Measurements from ENCODE around the gene RSAD2. TPM values are rescaled to one million over a fixed set of nuclear protein-coding genes. Genes with fewer than 3 reads are reported as not detected.
A peak's percentile ranks its signal among the peaks of the same experiment; 100 is the strongest.

Gene RSAD2
- total and polyA plus RNA-seq, 2 donors from 2014 or later, result 4.3 to 4.5 TPM

DNA sequence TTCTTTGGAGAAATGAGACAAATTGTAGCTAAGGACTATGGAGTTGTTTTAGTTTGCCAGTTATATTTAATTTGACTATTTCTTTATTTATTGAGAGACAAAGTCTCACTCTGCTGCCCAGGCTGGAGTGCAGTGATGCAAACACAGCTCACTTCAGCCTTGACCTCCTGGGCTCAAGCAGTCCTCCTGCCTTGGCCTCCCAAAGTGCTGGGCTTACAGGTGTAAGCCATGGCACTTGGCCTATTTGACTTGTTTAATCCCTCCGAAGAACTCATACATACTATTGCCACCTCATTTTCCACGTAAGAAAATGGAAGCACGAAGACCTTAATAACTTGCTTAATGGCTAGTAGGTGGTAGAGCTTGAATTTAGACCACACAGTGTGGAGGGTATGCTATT is 38.6 kb downstream of the RSAD2 start:
- H3K27ac ChIP-seq (ENCODE audit: low read depth in 2 of 2, low read length in 2 of 2), result no peak overlapping the region
- no peaks in the 10 kb centered on the region for H3K9me3 ChIP-seq (ENCODE audit: control insufficient read depth in 2 of 3, insufficient read depth in 1 of 3, low read length in 3 of 3)
- no peak for TF ChIP-seq CTCF (IDR thresholded peaks at IDR 0.05; ENCODE audit: borderline replicate concordance, extremely low read depth, insufficient read depth)
- H3K27me3 ChIP-seq (ENCODE audit: control insufficient read depth, insufficient read depth, low read length), result no peaks in the 10 kb centered on the region
- no peak overlapping the region for H3K4me3 ChIP-seq (ENCODE audit: low read length in 3 of 3)
- FAIRE-seq, result no peak
- no peaks in the 10 kb centered on the region for H3K36me3 ChIP-seq (ENCODE audit: control insufficient read depth in 2 of 3, insufficient read depth in 3 of 3, low read length in 3 of 3)
- no peak overlapping the region for H3K9ac ChIP-seq (ENCODE audit: low read length in 3 of 3)
- H3K4me1 ChIP-seq (ENCODE audit: control insufficient read depth in 2 of 3, insufficient read depth in 2 of 3, low read depth in 1 of 3, low read length in 3 of 3), result peaks cover 2 to 8% (median 6%) of the 10 kb centered on the region in 3 donors
- intact Hi-C loops (cut with DNase I), result no loop called here
- DNase-seq, result no peak

GRCh38 chr2:6916736-6917070 is 39.1 kb downstream of the RSAD2 start:
- H3K36me3 ChIP-seq (ENCODE audit: control insufficient read depth in 2 of 3, insufficient read depth in 3 of 3, low read length in 3 of 3), result no peaks in the 10 kb centered on the region
- FAIRE-seq (no peak), DNase-seq (no peak)
- H3K27me3 ChIP-seq (ENCODE audit: control insufficient read depth, insufficient read depth, low read length), result no peaks in the 10 kb centered on the region
- intact Hi-C loops (cut with DNase I), result no loop called here
- no peaks in the 10 kb centered on the region for H3K9me3 ChIP-seq (ENCODE audit: control insufficient read depth in 2 of 3, insufficient read depth in 1 of 3, low read length in 3 of 3)
- H3K9ac ChIP-seq (ENCODE audit: low read length in 3 of 3), result peak overlapping the region in 1 of 3 donors; percentile 69
- H3K4me3 ChIP-seq (ENCODE audit: low read length in 3 of 3), result peak overlapping the region in 2 of 3 donors; percentile 41 to 44
- no peak for TF ChIP-seq CTCF (IDR thresholded peaks at IDR 0.05; ENCODE audit: borderline replicate concordance, extremely low read depth, insufficient read depth)
- no peak overlapping the region for H3K27ac ChIP-seq (ENCODE audit: low read depth in 2 of 2, low read length in 2 of 2)
- peaks cover 7 to 12% (median 10%) of the 10 kb centered on the region in 3 donors for H3K4me1 ChIP-seq (ENCODE audit: control insufficient read depth in 2 of 3, insufficient read depth in 2 of 3, low read depth in 1 of 3, low read length in 3 of 3)

DNA sequence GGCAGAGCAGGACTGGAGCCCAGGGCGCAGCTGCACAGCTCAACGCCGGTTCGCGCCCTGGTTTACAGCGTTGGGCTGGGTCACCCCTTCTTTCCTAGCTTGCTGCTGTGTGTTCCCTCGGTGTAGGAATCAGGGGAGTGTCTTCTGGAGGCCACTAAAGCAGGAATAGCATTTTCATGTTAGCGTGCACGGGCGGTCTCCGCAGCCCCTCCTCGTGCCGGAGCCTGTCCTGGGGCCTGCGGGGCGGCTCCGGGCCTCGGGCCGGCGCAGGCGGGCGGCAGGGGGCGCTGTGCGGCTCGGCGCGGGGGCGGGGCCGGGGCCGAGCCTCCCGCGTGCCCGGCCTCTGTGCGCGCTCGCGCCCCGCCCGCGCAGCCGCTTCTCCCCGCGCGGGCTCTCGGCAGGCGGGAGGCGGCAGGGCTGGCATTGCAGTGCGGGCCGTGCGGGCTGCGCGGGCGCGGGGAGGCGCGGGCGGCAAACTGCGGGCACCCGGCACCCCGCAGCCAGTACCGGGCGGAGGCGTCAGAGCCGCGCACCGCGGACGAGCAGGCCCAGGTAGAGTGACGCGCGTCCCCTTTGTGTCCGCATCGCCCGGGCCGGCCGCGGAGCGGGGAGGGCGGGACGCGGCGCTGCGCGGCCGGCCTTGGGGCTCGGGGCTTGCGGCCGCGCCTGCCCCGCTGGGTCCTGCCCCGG is 39.6 kb downstream of the RSAD2 start, which contains the start of gene RNF144A:
RNF144A (plus strand) TSS at position 342 of the 690 bp plus-strand sequence. CDS start 79,515 bp downstream, outside the sequence.
- no peaks in the 10 kb centered on the region for H3K9me3 ChIP-seq (ENCODE audit: control insufficient read depth in 2 of 3, insufficient read depth in 1 of 3, low read length in 3 of 3)
- H3K36me3 ChIP-seq (ENCODE audit: control insufficient read depth in 2 of 3, insufficient read depth in 3 of 3, low read length in 3 of 3), result no peaks in the 10 kb centered on the region
- intact Hi-C loops (cut with DNase I), result no loop called here
- peak within 1 kb of the TSS; percentile 29 to 66 (median 55) for H3K4me3 ChIP-seq (ENCODE audit: low read length in 3 of 3)
- FAIRE-seq, result no peak
- no peaks in the 10 kb centered on the region for H3K27me3 ChIP-seq (ENCODE audit: control insufficient read depth, insufficient read depth, low read length)
- TF ChIP-seq CTCF (IDR thresholded peaks at IDR 0.05; ENCODE audit: borderline replicate concordance, extremely low read depth, insufficient read depth), result peak; percentile 64
- peaks cover 8 to 17% (median 14%) of the 10 kb centered on the region in 3 donors for H3K4me1 ChIP-seq (ENCODE audit: control insufficient read depth in 2 of 3, insufficient read depth in 2 of 3, low read depth in 1 of 3, low read length in 3 of 3)
- peak within 1 kb of the TSS; percentile 25 to 69 (median 35) for H3K9ac ChIP-seq (ENCODE audit: low read length in 3 of 3)
- DNase-seq, result peak; percentile 73 to 86 (median 83)
- peak within 1 kb of the TSS; percentile 11 to 21 for H3K27ac ChIP-seq (ENCODE audit: low read depth in 2 of 2, low read length in 2 of 2)

All from kidney (tissue), 14 donors.